OCI-LY7 (cell line): ENCODE measurements around the gene ANKRD17. TPM values are rescaled to one million over a fixed set of nuclear protein-coding genes. Genes with fewer than 3 reads are reported as not detected.

ENCODE experiments used
- BruUV-seq: library from RNA; stranded (reverse); fragments of 400-500 nt; replicated peaks from 2 replicates; lab custom pipeline; 2021; lab: Mats Ljungman, UMichigan
- CTCF ChIA-PET: fragments of 300-600 bp; sonication (Branson Sonifier 250); formaldehyde crosslinking; loops from one replicate; lab custom pipeline; 2022; ENCODE audit warnings: antibody characterized with exemption; ENCODE audit not compliant: unreplicated experiment; lab: Charles Lee
- POLR2A ChIA-PET: fragments of 300-600 bp; sonication (Branson Sonifier 250); formaldehyde crosslinking; loops from one replicate; lab custom pipeline; 2022; ENCODE audit warnings: antibody characterized with exemption; lab: Charles Lee
- DNase-seq: peaks from one replicate; pipeline ENCODE4 v3.0.0-alpha.2; 2015; ENCODE audit warnings: low spot score
- H2AFZ ChIP-seq: fragments of 200-600 bp; sonication (generic), shearing (Covaris generic); 2 replicates; pipeline ENCODE4 v1.6.1; 2014; ENCODE audit warnings: mild to moderate bottlenecking, antibody characterized with exemption, low read length, moderate library complexity
- H3K27ac ChIP-seq: fragments of 200-600 bp; sonication (generic); 2 replicates; pipeline ENCODE4 v1.5.1; 2014; ENCODE audit warnings: mixed run types, low read depth, mild to moderate bottlenecking, moderate library complexity, low read length, inconsistent platforms; ENCODE audit not compliant: poor library complexity, severe bottlenecking
- H3K36me3 ChIP-seq: fragments of 200-600 bp; sonication (generic); 2 replicates; pipeline ENCODE4 v1.6.1; 2014; ENCODE audit warnings: mild to moderate bottlenecking, antibody characterized with exemption, low read length, moderate library complexity, mixed read lengths; ENCODE audit not compliant: insufficient read depth
- H3K4me1 ChIP-seq: fragments of 200-600 bp; sonication (generic); 2 replicates; pipeline ENCODE4 v1.5.1; 2014; ENCODE audit warnings: mild to moderate bottlenecking, low read length; ENCODE audit not compliant: insufficient read depth, poor library complexity, severe bottlenecking
- H3K4me2 ChIP-seq: fragments of 200-600 bp; sonication (generic); 2 replicates; pipeline ENCODE4 v1.6.1; 2014; ENCODE audit warnings: mild to moderate bottlenecking, low read length
- H3K4me3 ChIP-seq: fragments of 200-600 bp; sonication (generic); 2 replicates; pipeline ENCODE4 v1.5.1; 2014; ENCODE audit warnings: mild to moderate bottlenecking, low read depth, low read length; ENCODE audit not compliant: poor library complexity, severe bottlenecking
- H3K79me2 ChIP-seq: fragments of 200-600 bp; sonication (generic); 2 replicates; pipeline ENCODE4 v1.6.1; 2016; ENCODE audit warnings: low read depth, mild to moderate bottlenecking, low read length, moderate library complexity, mixed read lengths; ENCODE audit not compliant: insufficient read depth
- H3K9me2 ChIP-seq: fragments of 200-600 bp; sonication (generic); 2 replicates; pipeline ENCODE4 v1.6.1; 2016; ENCODE audit warnings: mild to moderate bottlenecking, low read length, mixed read lengths; ENCODE audit not compliant: insufficient read depth
- H3K9me3 ChIP-seq: fragments of 200-600 bp; sonication (generic); 2 replicates; pipeline ENCODE4 v1.6.1; 2014; ENCODE audit warnings: mild to moderate bottlenecking, mixed run types, low read length, mixed read lengths
- H4K20me1 ChIP-seq: fragments of 200-600 bp; sonication (generic); 2 replicates; pipeline ENCODE4 v1.6.1; 2014; ENCODE audit warnings: mild to moderate bottlenecking, antibody characterized with exemption, low read length, moderate library complexity, mixed read lengths; ENCODE audit not compliant: insufficient read depth
- CTCF ChIP-seq: fragments of 200-600 bp; sonication (generic); conservative IDR thresholded peaks from 2 replicates; pipeline ENCODE4 v1.5.1; 2014; ENCODE audit warnings: mild to moderate bottlenecking, antibody characterized with exemption, low read length, moderate library complexity, mixed read lengths
- EZH2phosphoT487 ChIP-seq: fragments of 200-600 bp; sonication (generic); IDR thresholded peaks from 2 replicates; pipeline ENCODE4 v1.6.1; 2018; ENCODE audit warnings: low read depth, borderline replicate concordance, mild to moderate bottlenecking, mixed run types, antibody characterized with exemption, low read length, moderate library complexity, mixed read lengths
- intact Hi-C: fragments of 100-400 bp; cut with micrococcal nuclease; formaldehyde crosslinking; loops from one replicate; pipeline ENCODE4 v1.10.0; 2022; ENCODE audit not compliant: unreplicated experiment
- total RNA-seq, 2 experiments: library from RNA; depleted of rRNA in 1 of 2; stranded (reverse); fragments of >200 nt in 1 of 2; shearing (Covaris generic) in 1 of 2; gene quantifications; 2 replicates each; pipeline ENCODE4 v1.2.3, GENCODE V29; 2014 to 2022

ANKRD17 gene
- total RNA-seq, 2 experiments from 2014 or later = 39.4 to 77.4 TPM

GRCh38 chr4:73053076-73053475 is 205.5 kb downstream of the ANKRD17 start:
- CTCF ChIA-PET = no interaction called here
- H3K27ac ChIP-seq = no peak overlapping the region

GRCh38 chr4:73051625-73052024 is 207.0 kb downstream of the ANKRD17 start:
- no peaks in the 10 kb centered on the region for H3K9me2 ChIP-seq
- DNase-seq = no peak
- no peak overlapping the region for H3K27ac ChIP-seq
- intact Hi-C loops = no loop called here
- no peaks in the 10 kb centered on the region for H3K4me1 ChIP-seq
- H2AFZ ChIP-seq = no peak overlapping the region
- no TSS peak for BruUV-seq
- H4K20me1 ChIP-seq = no peaks in the 10 kb centered on the region
- TF ChIP-seq CTCF (no peak), EZH2phosphoT487 (no peak)
- no peaks in the 10 kb centered on the region for H3K79me2 ChIP-seq
- ChIA-PET CTCF (no interaction called here), POLR2A (interaction anchor here (1.1 kb wide), 1 partner anchor 13 kb away, joined by 6 read pairs; no protein-coding TSS in a partner anchor)
- no peak overlapping the region for H3K4me3 ChIP-seq
- H3K4me2 ChIP-seq = no peak overlapping the region
- no peaks in the 10 kb centered on the region for H3K9me3 ChIP-seq
- peaks cover 22% of the 10 kb centered on the region for H3K36me3 ChIP-seq

More at GRCh38 chr4:73053076-73053475, 205.5 kb downstream of the ANKRD17 start:
- Histone ChIP-seq H3K4me1 (no peaks in the 10 kb centered on the region), H3K79me2 (no peaks in the 10 kb centered on the region), H2AFZ (no peak overlapping the region), H3K4me2 (no peak overlapping the region), H3K9me3 (no peaks in the 10 kb centered on the region), H3K9me2 (no peaks in the 10 kb centered on the region), H3K4me3 (no peak overlapping the region), H3K36me3 (peaks cover 36% of the 10 kb centered on the region), H4K20me1 (no peaks in the 10 kb centered on the region)
- BruUV-seq = no TSS peak
- intact Hi-C loops = no loop called here
- TF ChIP-seq EZH2phosphoT487 = no peak
- no peak for TF ChIP-seq CTCF
- POLR2A ChIA-PET = no interaction called here
- no peak for DNase-seq

DNA sequence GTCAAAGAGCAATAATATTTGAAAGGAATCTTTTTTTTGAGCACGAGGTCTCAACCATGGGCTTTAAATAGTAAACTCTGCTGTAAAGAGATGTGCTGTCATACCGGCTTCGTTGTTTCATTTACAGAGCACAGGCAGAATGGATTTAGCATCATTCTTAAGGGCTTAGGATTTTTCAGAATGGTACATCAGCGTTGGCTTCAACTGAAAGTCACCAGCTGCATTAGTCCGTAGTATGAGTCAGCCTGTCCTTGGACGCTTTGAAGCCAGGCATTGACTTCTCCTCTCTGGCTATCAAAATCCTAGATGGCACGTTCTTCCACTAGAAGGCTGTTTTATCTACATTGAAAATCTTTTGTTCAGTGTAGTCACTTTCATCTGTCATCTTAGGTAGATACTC is 212.7 kb downstream of the ANKRD17 start:
- intact Hi-C loops = no loop called here
- no peaks in the 10 kb centered on the region for H3K9me2 ChIP-seq
- ChIA-PET POLR2A (interaction anchor here (1.1 kb wide), 1 partner anchor 23 kb away, joined by 3 read pairs; no protein-coding TSS in a partner anchor), CTCF (no interaction called here)
- H3K79me2 ChIP-seq = no peaks in the 10 kb centered on the region
- DNase-seq = no peak
- no TSS peak for BruUV-seq
- H3K4me3 ChIP-seq = no peak overlapping the region
- TF ChIP-seq CTCF (no peak), EZH2phosphoT487 (no peak)
- H2AFZ ChIP-seq = no peak overlapping the region
- H3K36me3 ChIP-seq = no peaks in the 10 kb centered on the region
- H3K9me3 ChIP-seq = no peaks in the 10 kb centered on the region
- no peaks in the 10 kb centered on the region for H3K4me1 ChIP-seq
- H3K27ac ChIP-seq = no peak overlapping the region
- no peak overlapping the region for H3K4me2 ChIP-seq
- H4K20me1 ChIP-seq = no peaks in the 10 kb centered on the region
